Stimulated activated naive CD8-positive, alpha-beta T cell treated with anti-CD3 and anti-CD28 coated beads, Interleukin-15, amount 100 ng/mL, for 72 hours (primary cell): ENCODE results near the gene SCN3A.

Experiments
- ATAC-seq: fragments of 150-1000 bp; cut with Tn5 transposase; 2 replicates; pipeline ENCODE4 v1.10.0; 2021; ENCODE audit warnings: mild to moderate bottlenecking, moderate library complexity
- DNase-seq, 2 donors: peaks; one replicate each; pipeline ENCODE4 v3.0.0; 2021 to 2022
- H3K27ac Mint-ChIP-seq, 2 donors: one replicate each; pipeline ENCODE4 v1.8.0; 2022; ENCODE audit warnings: mild to moderate bottlenecking in 2 of 2, mixed read lengths in 2 of 2, moderate library complexity in 2 of 2
- H3K27me3 Mint-ChIP-seq: one replicate; pipeline ENCODE4 v1.8.0; 2022; ENCODE audit warnings: mixed read lengths
- H3K4me1 Mint-ChIP-seq: one replicate; pipeline ENCODE4 v1.8.0; 2022; ENCODE audit warnings: mild to moderate bottlenecking, mixed read lengths
- H3K4me3 Mint-ChIP-seq, 2 donors: one replicate each; pipeline ENCODE4 v1.8.0; 2022; ENCODE audit warnings: mild to moderate bottlenecking in 2 of 2, mixed read lengths in 2 of 2, moderate library complexity in 1 of 2
- H3K9me3 Mint-ChIP-seq, 2 donors: one replicate each; pipeline ENCODE4 v1.8.0; 2022; ENCODE audit warnings: mixed read lengths in 2 of 2

Gene SCN3A

GRCh38 chr2:165058476-165059265 is 145.2 kb downstream of the SCN3A start:
- Mint-ChIP-seq H3K27me3 (peaks cover 8% of the 10 kb centered on the region), H3K4me1 (no peaks in the 10 kb centered on the region), H3K4me3 (no peak overlapping the region), H3K27ac (no peak overlapping the region), H3K9me3 (no peaks in the 10 kb centered on the region)
- DNase-seq: no peak
- ATAC-seq: no peak

GRCh38 chr2:165057931-165058330 is 145.9 kb downstream of the SCN3A start:
- DNase-seq (no peak), ATAC-seq (no peak)
- Mint-ChIP-seq H3K9me3 (no peaks in the 10 kb centered on the region), H3K4me3 (no peak overlapping the region), H3K27me3 (peaks cover 8% of the 10 kb centered on the region), H3K27ac (no peak overlapping the region), H3K4me1 (no peaks in the 10 kb centered on the region)

- ATAC-seq: no peak
Measured at GRCh38 chr2:165057308-165057707, 146.5 kb downstream of the SCN3A start.

GRCh38 chr2:165056564-165056963 is 147.3 kb downstream of the SCN3A start:
- Mint-ChIP-seq H3K4me1 (no peaks in the 10 kb centered on the region), H3K27ac (no peak overlapping the region), H3K9me3 (no peaks in the 10 kb centered on the region), H3K4me3 (no peak overlapping the region), H3K27me3 (peaks cover 8% of the 10 kb centered on the region)
- ATAC-seq (no peak), DNase-seq (no peak)

More at GRCh38 chr2:165057308-165057707, 146.5 kb downstream of the SCN3A start:
- DNase-seq: no peak
- H3K9me3 Mint-ChIP-seq: no peaks in the 10 kb centered on the region
- no peak overlapping the region for H3K4me3 Mint-ChIP-seq
- no peaks in the 10 kb centered on the region for H3K4me1 Mint-ChIP-seq
- peaks cover 8% of the 10 kb centered on the region for H3K27me3 Mint-ChIP-seq
- H3K27ac Mint-ChIP-seq: no peak overlapping the region

- peak; percentile 52 for ATAC-seq
Measured at GRCh38 chr2:165055082-165055851, 148.6 kb downstream of the SCN3A start.

GRCh38 chr2:165054652-165055051 is 149.2 kb downstream of the SCN3A start:
- ATAC-seq (peak; percentile 60), DNase-seq (no peak)
- Mint-ChIP-seq H3K27ac (no peak overlapping the region), H3K27me3 (no peaks in the 10 kb centered on the region), H3K4me3 (no peak overlapping the region), H3K9me3 (no peaks in the 10 kb centered on the region), H3K4me1 (no peaks in the 10 kb centered on the region)

More at GRCh38 chr2:165055082-165055851, 148.6 kb downstream of the SCN3A start:
- Mint-ChIP-seq H3K4me1 (no peaks in the 10 kb centered on the region), H3K9me3 (no peaks in the 10 kb centered on the region), H3K4me3 (no peak overlapping the region), H3K27me3 (no peaks in the 10 kb centered on the region), H3K27ac (no peak overlapping the region)
- no peak for DNase-seq

- no peak for DNase-seq
- Mint-ChIP-seq H3K4me1 (no peaks in the 10 kb centered on the region), H3K4me3 (no peak overlapping the region), H3K27ac (no peak overlapping the region), H3K9me3 (peaks cover 7 to 18% of the 10 kb centered on the region in 2 donors), H3K27me3 (no peaks in the 10 kb centered on the region)
- ATAC-seq: no peak
Measured at GRCh38 chr2:165044505-165045303, 159.1 kb downstream of the SCN3A start.
